NCI-H187 treated with DMSO at 0.1 percent for 48 hours (cell line): ENCODE data around the gene PAX2.

Source experiments
- DNase-seq: peaks from one replicate; lab custom pipeline; 2025; lab: John Stamatoyannopoulos, UW

The PAX2 gene

DNA sequence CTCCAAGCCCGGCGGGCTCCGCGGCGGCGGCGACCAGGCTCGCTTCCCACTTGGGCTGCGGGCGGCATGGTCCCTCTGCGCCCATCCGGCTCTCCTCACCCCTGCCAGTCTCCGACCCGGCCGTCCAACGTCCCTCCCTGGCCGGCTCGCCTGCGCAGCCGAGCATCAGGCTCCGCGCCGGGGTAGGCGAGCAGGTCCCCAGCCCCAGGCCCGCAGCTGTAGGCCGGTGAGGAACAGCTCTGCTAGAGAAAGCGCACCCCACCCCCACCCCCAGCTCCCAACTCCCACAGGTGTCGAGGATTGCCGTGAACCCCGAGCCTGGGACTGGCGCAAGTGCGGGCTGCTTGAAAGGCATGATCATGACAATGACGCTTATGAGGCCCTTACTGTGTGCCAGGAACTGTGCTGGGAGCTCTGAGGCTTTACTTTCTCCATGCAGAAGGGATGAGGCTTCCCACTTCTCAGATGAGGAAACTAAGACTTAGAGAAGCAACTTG is 20.8 kb upstream of the PAX2 start:
- DNase-seq, result no peak

DNA sequence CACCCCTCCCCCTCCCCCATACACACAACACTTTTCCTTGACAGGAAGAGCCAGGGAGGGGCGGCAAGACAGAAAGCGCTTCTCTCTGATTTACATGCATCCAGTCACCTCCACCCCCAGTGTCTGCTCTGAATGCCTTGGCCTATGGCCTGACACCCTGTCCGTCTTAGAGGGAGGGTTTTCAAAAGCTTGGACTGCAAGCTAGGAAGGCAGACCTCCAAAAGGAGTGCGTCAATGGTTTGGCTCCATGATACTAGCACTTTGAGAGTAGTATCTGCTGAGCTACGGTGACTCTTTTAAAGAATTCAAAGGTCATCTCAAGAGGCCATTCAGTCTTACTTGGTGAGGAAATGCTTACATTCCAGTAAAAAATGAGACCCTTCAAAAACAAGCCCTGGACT is 20.3 kb upstream of the PAX2 start:
- DNase-seq, result no peak

DNA sequence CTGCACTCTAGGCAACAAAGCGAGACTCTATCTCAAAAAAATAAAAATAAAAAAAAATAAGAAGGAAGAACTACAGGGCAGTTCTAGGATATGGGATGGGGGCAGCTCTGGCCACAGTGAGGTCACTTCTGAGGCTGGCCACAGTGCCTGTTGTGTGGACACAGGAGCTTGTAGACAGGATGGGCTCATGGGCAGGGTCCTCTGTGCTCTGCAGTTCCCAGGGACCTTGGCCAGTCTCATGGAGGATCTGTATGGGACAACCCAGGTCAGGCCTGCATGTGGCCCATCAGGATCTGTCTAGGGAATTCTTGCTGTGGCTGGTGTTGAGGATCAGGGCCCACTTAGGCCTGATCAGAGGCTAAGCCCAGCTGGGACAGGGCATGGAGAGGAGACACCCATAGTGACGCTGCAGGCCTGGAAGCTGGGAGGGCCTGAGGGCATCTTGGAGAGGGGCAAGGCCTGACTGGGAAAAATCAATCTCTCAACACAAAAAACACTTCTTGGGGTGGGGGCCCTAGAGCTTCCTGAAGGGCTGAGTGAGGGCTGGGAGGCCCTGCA is 19.4 kb upstream of the PAX2 start:
- DNase-seq, result no peak

DNA sequence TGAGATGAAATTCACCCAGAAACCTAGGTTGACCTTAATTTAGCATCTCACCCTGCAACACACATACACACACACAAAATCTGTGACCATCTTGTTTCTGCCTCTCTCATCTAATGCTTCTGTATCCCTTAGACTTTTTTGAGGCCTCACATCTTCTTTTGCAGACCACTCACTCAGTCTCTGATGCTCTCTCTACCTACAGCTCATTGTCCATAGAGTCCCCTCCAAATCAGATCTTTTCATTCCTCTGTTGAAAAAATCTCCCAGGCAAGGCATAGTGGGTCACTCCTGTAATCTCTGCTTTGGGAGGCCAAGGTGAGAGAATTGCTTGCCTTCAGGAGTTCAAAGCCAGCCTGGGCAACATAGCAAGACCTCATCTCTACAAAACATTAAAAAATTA is 17.6 kb upstream of the PAX2 start:
- DNase-seq, result no peak

DNA sequence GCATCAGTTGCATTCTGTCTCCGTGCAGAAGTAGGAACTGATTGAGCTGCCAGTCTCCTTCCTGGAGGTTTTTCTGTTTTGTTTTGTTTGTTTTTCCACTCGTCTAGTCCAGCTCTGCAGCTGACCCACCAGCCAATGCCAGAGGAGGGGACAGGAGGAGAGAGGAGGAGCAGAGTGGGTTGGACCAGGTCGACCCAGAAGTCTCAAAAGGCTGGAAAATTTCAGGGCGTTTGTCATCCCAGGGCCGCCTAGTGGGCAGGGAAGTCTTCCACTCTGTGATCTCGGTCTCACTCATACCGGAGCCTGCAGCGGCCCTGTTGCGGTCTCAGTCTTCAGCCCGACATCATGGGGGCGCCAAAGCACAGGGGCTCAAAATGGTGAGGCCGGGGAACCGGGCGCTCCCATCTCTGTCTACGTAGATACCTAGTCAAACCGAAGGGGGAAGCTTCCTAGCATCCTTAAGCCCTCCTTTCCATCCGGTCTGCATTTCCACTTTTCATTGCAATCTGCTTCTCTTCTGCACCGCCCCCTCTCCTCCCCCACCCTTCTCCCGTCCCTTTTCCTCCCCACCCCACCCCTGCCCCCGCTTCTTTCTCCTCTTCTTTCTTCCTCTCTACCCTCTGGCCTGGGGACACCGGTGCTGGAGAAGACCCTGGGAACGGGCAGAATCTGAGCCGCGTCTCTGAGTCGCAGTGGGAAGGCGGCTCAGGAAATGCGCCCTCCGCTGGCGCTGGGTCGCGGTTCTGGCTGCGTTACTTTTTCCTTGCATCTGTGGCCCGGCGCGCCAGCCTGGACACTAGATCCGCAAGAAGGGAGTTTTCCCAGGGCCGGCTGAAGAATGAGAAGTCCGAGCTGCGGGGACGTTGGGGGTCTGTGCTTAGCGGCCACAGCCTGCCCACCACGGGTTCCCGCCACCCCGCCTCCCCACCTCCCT is 16.2 kb upstream of the PAX2 start:
- no peak for DNase-seq

DNA sequence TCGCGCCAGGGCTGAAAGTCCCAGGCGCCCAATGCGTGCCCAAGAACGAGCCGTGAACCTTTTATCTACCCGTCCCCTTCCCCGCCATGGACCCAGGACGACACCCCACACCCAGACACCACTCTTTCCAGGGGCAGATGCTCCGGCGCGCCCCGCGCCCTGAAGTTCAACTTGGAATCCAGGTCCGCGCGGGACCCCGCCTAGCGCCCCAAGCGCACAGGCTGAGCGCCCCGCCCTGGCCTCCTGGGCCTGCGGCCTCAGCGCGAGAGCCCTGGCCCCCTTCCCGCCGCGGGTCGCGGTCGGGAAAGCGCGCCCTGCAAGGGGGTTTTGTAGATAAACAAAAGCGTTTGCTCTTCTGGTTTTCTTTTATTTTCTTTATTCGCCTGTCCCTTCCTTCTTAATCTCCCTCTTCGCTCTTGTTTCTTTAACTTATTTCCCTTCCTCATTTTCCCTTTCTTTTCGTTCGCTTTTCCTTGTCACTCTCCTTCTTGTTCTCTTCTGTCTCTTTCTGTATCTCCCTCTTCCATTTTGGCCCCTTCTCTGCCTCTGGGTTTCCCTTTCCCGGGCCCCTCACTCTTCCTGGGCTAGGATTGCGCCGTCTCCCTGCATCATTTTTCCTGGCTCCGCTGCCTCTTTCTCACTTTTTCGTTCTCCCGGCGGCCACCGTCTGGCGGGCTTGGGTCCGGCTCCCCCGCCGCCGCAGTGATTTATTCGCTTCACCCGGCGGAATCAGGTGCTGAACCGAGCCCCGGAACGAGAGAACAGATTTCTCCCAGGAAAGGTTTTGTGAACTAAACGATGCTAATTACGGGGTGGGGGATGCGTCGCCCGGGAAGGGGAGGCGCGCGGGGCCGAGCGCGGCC is 15.3 kb upstream of the PAX2 start:
- DNase-seq, result no peak

DNA sequence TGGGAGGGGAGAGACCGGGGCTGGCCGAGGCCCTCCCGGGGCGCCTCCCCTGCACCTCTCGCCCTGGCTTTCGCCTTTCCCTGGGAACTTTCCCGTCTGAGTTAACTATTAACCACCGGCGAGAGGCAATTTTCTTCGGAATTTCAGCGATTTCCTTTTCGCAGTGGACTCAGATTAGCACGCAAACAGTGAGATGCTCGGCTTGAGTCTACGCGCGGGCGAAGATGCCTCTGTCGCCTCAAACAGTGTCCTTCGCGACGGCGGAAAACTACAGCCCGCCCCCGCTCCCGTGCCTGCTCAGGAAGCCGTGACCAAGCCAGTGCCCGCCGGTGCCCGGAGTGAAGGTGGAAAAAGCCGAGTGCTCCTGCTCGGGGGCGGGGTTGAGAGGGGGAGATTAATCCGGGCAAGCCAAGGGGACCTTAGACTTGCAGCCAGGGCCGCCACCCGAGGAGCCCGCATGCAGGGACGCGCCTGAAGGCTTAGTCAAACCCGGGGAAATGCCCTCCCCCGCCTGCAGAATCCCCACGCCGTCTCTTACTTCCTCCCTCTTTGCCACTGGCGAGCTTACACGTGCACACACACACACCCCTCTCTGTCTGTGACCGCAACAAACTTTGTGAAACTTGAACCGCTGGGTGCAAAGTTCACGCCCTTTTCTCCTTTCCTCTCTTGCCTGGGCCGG is 14.5 kb upstream of the PAX2 start:
- DNase-seq, result no peak

DNA sequence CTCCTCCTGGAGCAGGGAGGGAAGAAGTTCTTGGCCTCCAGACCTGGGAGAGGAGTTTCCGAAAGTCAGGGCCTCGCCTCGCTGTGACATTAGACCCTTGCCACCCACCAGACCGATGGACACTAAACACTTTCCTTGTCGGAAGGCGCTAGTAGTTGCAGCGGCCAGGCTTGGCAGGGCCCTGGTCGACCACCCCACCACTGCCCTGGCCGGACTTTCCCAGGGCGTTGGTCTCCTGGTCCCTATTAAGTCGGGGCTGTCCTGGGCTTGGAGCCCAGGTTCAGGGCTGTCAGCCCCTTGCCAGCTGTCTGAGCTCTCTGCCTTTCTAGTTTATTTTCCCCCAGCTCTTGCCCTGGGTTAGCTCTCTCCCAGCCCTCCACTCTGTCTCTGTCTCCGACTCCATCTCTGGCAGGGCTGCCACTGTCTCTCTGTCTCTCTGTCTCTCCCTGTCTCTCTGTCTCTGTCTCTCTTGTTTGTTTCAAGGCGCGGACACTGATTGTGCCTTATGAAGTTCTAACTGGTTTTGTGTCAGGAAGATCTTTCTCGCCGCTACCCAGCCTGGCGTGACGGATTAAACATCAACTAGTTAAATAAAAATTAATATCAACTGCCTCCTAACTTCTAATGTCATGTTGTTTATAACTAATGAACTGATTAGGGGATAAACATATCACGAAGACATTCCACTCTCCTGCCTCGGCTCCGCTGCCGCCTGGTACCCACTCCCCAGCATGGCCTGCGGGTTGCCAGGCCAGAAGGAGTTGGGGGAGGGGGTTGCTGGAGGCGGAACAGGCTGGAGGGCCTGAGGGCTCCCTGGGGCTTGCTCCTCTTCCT is 13.8 kb upstream of the PAX2 start:
- DNase-seq, result no peak

DNA sequence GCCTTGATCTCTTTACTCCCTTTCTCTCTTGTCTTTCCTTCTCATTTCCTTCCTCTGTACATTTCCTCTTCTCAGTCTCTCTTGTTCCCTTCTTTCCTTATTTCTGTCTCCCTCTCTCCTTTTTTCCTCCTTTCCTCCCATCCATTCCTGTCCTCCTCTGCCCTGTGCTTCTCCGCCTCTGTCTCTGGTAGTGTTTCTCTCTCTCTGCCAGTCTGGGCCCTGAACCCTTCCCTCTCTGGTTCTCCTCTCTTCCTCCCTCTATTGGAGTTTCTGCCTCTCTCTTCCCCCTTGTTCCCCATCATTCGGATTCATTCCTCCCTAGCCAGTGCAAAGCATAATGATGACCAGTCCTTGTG is 13.2 kb upstream of the PAX2 start:
- DNase-seq, result no peak

DNA sequence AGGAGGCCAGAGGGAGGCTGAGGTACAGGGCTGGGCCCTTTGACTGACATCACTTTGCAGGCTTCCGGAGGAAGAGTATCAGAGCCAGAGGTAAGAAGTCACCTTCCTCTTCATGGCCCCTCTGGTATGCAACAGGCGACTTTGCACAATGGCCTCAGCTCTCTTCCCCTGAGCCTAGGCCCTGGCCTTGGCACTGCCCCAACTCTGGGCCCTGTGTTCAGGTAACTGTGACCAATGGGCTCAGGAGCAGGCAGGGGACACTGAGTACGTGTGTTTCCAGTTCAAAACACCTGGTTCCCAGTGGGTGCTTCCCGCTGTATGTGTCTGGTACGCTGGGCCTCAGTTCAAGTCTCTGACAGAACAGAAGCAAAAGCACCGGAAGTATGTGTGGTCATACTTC is 12.1 kb upstream of the PAX2 start:
- no peak for DNase-seq

DNA sequence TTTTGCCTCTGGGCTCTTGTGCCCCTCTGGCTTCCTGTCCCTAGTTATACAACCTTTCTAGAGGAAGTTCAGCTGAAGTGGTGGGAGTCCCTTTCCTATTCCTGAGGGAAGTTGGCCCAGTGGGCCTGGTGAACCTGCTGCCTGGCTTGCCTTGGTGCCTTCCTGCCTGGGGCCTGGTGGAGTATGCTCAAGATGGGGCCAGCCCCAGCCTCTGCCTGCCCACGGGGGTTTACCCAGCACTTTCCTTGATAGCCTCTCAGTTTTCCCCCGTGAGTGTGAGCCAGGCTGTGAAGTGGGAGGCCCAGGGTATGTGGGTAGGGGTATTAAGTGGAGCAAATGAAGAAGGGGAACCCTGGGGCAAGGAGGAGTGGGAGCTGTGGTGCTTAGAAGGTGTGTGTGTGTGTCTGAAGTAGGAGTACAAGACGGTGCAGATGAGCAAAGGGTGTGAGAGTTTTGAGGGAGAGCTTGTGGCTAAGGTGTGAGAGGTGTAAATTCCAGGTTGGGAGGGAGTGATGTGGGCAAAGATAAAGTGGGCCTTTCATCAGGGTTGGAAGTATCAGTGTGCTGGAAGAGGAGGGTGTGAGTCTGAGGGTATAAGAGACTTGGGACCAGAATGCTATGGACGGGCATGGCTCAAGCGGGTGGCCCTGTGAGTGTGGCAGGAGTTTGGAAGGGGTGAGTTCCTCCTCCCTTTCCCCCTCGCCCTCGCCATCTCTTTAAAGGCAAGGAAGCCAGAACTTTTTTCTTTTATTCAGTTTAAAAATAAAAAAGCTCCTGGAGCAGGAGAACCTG is 10.9 kb upstream of the PAX2 start:
- no peak for DNase-seq

DNA sequence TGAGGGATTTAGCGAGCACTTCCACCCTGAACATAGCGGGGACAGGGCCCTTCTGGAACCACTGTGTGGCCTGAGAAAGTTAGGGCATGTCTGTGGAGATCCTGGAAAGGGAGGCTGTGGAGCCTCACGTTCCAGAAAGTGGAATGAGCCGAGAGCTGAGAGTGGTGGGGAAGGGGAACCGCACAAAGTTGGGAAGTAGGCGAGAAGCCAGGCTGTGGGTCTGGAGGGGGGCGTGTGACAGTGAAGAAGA is 10.4 kb upstream of the PAX2 start:
- no peak for DNase-seq

DNA sequence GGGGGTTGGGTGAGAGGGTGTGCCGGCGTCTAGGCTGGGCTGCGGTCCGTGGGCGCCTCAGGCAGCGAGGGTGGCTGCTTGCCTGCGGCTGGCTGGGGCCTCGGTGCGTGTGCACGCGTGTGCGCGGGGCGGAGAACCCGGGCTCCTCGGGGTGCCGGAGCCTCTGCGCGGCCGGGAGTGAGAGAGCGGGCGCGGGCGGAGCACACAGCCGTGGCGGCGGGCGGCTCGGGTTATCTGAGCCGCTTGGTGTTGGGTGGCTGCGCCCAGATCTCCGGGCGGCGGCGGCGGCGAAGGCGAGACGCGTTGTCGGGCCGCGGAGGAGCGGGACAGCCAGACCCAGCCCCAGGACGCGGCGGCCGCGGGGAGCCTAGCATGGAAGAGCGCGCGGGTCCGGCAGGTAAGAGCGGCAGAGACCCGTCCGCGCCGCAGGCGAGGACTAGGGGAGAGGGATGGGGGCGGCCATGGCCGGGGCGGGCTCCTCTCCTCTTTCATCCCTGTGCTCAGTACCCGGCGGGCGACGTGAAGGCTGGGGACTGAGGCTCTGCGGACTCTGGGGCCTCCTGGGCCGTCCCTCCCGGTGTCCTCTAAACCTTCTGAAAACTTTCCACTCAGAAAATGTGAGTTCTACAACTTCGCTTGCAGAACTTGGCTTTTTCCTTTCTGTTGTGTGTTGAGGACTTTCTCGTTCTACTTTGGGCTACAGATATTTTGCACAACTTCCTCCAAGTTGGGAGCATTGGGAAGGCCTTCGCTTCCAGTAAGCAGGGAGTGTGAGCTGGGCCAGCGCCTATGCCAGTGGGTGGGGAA is 9.8 kb upstream of the PAX2 start:
- DNase-seq, result no peak

DNA sequence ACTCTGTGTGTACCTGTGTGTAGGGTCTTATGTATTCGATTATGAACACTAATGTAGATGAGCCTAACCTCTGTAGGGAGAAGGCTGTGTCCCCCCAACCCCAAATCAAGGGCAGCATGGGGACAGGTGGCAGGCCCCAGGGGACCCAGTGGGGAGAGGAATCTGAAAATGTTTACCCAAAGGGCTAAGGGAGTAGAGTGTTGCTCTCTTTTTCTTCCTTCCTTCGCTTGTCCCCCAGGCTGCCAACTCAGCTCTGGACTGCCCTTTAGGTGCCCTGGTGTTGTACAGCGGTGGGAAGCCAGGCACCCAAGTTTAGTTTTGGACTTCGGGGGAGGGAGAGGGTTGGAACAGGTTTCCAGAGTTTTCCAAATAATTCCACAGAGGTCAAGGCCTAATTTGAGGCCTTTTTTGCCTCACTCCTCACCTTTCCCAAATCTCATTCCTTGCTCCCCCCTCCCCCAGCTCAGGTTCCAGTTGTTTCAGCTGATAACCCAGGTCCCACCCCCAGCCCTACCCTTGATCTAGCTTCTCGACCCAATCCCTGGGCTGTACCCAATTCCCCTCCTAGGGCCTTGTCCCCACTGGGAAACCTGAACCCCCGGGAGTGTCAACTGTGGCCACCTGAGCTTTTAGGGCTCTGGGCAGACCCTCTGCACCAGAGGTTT is 9.1 kb upstream of the PAX2 start:
- DNase-seq, result no peak

DNA sequence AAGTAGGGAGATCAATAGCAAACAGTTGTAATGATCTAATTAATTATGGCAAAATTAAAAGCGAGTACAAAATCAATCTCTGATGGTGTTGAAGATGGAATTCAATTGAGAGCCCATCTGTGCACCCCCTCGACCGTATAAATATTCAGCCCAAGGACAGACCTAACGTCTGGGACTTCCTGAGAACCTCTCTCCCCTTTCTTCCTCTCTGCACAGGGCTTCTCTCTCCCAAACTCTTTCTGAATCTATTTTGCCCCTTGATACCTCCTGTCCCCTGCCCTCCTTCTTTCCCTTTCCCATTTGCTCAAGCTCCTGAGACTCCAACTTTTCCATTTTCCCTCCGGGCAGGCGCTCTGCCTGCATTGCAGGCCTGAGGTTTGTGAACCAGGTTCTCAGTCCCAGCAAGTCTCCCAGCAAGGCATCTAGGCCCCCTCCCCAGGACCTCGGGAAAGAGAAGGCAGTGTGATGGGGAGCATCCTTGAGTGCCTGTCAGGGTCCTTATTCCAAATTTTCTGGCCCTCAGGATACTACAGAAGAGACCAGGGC is 8.5 kb upstream of the PAX2 start:
- no peak for DNase-seq

DNA sequence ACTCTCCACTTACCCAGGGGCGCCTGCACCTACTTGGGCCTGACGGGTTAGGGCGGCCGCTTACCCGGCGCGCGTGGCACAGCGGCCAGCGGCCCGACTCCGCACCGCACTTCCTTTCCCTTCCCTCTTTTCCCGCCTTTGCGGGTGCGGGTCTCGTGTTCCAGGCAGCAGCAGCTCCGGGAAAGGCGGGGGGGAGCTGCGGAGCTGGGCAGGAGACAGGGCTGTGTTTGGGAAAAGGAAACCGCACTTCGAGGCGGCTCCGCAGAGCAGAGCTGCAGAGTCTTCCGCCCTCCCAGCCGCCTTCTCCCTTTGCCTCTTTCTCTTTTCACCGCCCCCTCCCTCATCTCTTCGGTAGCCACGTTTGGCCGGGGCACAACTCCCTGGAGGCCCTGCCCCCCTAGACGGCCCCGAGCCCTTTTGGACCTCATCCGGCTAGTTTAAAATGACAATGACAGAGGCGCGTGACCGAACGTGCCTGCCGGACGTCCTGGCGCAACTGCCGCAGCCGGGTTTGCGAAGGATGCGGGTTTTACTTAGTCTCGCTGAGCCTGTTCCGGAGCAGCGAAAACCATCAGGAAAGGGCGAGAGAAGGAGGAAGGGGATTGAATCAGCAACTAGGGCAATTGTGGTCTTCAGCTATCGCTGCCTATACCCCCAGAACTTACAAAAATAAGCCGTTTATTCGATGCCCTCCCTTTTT is 7.9 kb upstream of the PAX2 start:
- no peak for DNase-seq

DNA sequence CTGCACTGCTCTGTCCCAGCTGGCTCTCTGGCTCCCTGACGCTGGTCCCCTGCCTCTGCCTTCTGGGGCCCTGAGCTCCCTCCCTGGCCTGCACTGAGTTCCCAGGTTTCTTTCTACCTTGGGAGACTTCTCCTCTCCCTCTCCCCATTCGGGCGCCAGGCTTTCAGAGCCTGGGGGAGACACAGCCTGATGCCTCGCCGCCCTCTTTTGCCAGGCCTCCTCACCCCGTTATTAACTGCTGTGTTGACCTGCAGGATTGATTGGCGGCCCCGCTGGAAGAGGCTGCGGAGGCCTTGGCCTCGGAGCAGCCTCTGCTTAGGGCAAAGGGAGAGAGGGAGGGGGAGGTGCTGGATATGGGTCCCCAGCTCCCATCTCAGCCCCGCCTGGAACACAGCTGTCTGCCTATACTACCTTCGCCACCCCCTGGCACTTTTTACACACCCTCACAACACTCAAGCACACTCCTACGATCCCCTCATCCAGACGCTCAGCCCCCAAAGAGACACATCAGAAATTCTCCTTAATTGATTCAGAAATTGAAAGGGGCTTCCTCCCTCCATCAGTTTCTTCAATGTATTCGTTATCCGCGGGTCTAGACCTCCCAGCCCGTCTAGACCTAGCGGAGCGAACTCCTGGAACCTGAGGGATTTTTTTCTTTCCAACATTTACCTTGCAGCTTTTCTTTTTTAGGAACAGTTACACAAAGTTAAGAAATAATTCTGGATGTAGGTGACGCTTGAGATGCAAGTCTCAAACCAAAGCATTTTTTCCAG is 7.1 kb upstream of the PAX2 start:
- DNase-seq, result no peak
